Liver (tissue), 9 donors: ENCODE measurements around the gene SCIN. TPM values are rescaled to one million over a fixed set of nuclear protein-coding genes. Genes with fewer than 3 reads are reported as not detected.

ENCODE experiments used
- DNase-seq: peaks from one replicate; pipeline ENCODE4 v3.0.0-alpha.2; 2017; ENCODE audit warnings: low spot score
- H3K27ac ChIP-seq, 2 donors: one replicate each; pipeline ENCODE4 v1.7.0; 2013; ENCODE audit warnings: inconsistent platforms in 2 of 2, low read length in 2 of 2, control low read depth in 1 of 2, low read depth in 1 of 2, mild to moderate bottlenecking in 1 of 2
- H3K27me3 ChIP-seq, 4 donors: one replicate each; pipeline versions ENCODE4 v1.6.1 to v1.7.0; 2013; ENCODE audit warnings: low read length in 3 of 4, inconsistent platforms in 1 of 4, mild to moderate bottlenecking in 1 of 4, moderate library complexity in 1 of 4; ENCODE audit not compliant: control insufficient read depth in 4 of 4, insufficient read depth in 4 of 4
- H3K36me3 ChIP-seq, 4 donors: one replicate each; pipeline versions ENCODE4 v1.6.1 to v1.7.0; 2013; ENCODE audit warnings: low read length in 3 of 4, mild to moderate bottlenecking in 3 of 4, low read depth in 1 of 4, moderate library complexity in 1 of 4; ENCODE audit not compliant: control insufficient read depth in 4 of 4, insufficient read depth in 3 of 4
- H3K4me1 ChIP-seq, 4 donors: one replicate each; pipeline versions ENCODE4 v1.6.1 to v1.7.0; 2013; ENCODE audit warnings: low read length in 3 of 4, mild to moderate bottlenecking in 3 of 4, moderate library complexity in 1 of 4; ENCODE audit not compliant: control insufficient read depth in 4 of 4, insufficient read depth in 4 of 4
- H3K4me3 ChIP-seq, 3 donors: one replicate each; pipeline versions ENCODE4 v1.6.1 to v1.7.0; 2013; ENCODE audit warnings: low read length in 3 of 3, control low read depth in 1 of 3, low read depth in 1 of 3, mild to moderate bottlenecking in 1 of 3
- H3K9ac ChIP-seq, 2 donors: one replicate each; pipeline ENCODE4 v1.7.0; 2013; ENCODE audit warnings: low read length in 2 of 2, mild to moderate bottlenecking in 2 of 2, moderate library complexity in 2 of 2, control low read depth in 1 of 2, low read depth in 1 of 2
- H3K9me3 ChIP-seq, 4 donors: one replicate each; pipeline versions ENCODE4 v1.6.1 to v1.7.0; 2013; ENCODE audit warnings: low read length in 3 of 4; ENCODE audit not compliant: control insufficient read depth in 4 of 4
- ATF3 ChIP-seq: IDR thresholded peaks from 2 replicates; pipeline ENCODE4 v1.6.1; 2016; ENCODE audit warnings: antibody characterized with exemption
- CTCF ChIP-seq: fragments of 150-350 bp; IDR thresholded peaks from 2 replicates; pipeline ENCODE4 v1.5.1; 2017; ENCODE audit warnings: improper control_type of control experiment, low read depth, low read length; ENCODE audit not compliant: missing input control
- EGR1 ChIP-seq, 2 donors: IDR thresholded peaks; 2 replicates each; pipeline ENCODE4 v1.6.1; 2016 to 2018; ENCODE audit warnings: antibody characterized with exemption in 2 of 2, low read depth in 2 of 2
- FOXA1 ChIP-seq: IDR thresholded peaks from 2 replicates; pipeline ENCODE4 v1.6.1; 2016; ENCODE audit warnings: antibody characterized with exemption
- FOXA2 ChIP-seq: IDR thresholded peaks from 2 replicates; pipeline ENCODE4 v1.6.1; 2016; ENCODE audit warnings: antibody characterized with exemption
- GABPA ChIP-seq, 2 donors: IDR thresholded peaks in 1 of 2; conservative IDR thresholded peaks in 1 of 2; 2 replicates each; pipeline ENCODE4 v1.6.1; 2016; ENCODE audit warnings: antibody characterized with exemption in 2 of 2, mild to moderate bottlenecking in 1 of 2, moderate library complexity in 1 of 2
- HNF4A ChIP-seq, 2 donors: conservative IDR thresholded peaks; 2 replicates each; pipeline ENCODE4 v1.6.1; 2016; ENCODE audit warnings: antibody characterized with exemption in 2 of 2, mild to moderate bottlenecking in 2 of 2
- HNF4G ChIP-seq: IDR thresholded peaks from 2 replicates; pipeline ENCODE4 v1.6.1; 2016; ENCODE audit warnings: antibody characterized with exemption
- JUND ChIP-seq, 2 donors: IDR thresholded peaks; 2 replicates each; pipeline ENCODE4 v1.6.1; 2016; ENCODE audit warnings: antibody characterized with exemption in 2 of 2
- NR2F2 ChIP-seq: IDR thresholded peaks from 2 replicates; pipeline ENCODE4 v1.6.1; 2016; ENCODE audit warnings: antibody characterized with exemption
- RAD21 ChIP-seq, 2 donors: IDR thresholded peaks; 2 replicates each; pipeline ENCODE4 v1.6.1; 2016; ENCODE audit warnings: antibody characterized with exemption in 2 of 2, mild to moderate bottlenecking in 2 of 2
- REST ChIP-seq: IDR thresholded peaks from 2 replicates; pipeline ENCODE4 v1.6.1; 2016; ENCODE audit warnings: antibody characterized with exemption, mild to moderate bottlenecking
- RXRA ChIP-seq, 2 donors: IDR thresholded peaks; 2 replicates each; pipeline ENCODE4 v1.6.1; 2017 to 2018; ENCODE audit warnings: antibody characterized with exemption in 2 of 2, mild to moderate bottlenecking in 1 of 2
- SP1 ChIP-seq: IDR thresholded peaks from 2 replicates; pipeline ENCODE4 v1.6.1; 2018; ENCODE audit warnings: antibody characterized with exemption, mild to moderate bottlenecking
- TAF1 ChIP-seq: conservative IDR thresholded peaks from 2 replicates; pipeline ENCODE4 v1.6.1; 2016; ENCODE audit warnings: antibody characterized with exemption, mild to moderate bottlenecking
- YY1 ChIP-seq: IDR thresholded peaks from 2 replicates; pipeline ENCODE4 v1.6.1; 2016; ENCODE audit warnings: antibody characterized with exemption, mild to moderate bottlenecking
- ZBTB33 ChIP-seq: IDR thresholded peaks from 2 replicates; pipeline ENCODE4 v1.6.1; 2016; ENCODE audit warnings: antibody characterized with exemption
- WGBS: extraction: QIAGEN DNeasy Blood & Tissue Kit; methylation state at CpG from one replicate; pipeline ENCODE4 v1.1.7; 2013; 5-methylcytosine and 5-hydroxymethylcytosine counted together
- polyA plus RNA-seq, 2 donors: library from polyadenylated mRNA; stranded (reverse) in 1 of 2; unstranded in 1 of 2; fragments of 200-250 nt in 1 of 2; fragments of >200 nt in 1 of 2; fragmentation: Nextera tagmentation in 1 of 2; extraction: Ambion mirVana in 1 of 2; gene quantifications; one replicate each; pipeline versions ENCODE4 v1.2.1 to v1.2.3, GENCODE V29; 2013 to 2015
- total RNA-seq, 2 donors: library from RNA; depleted of rRNA; stranded (reverse); fragments of >200 nt; gene quantifications; one replicate each; pipeline ENCODE4 v1.2.3, GENCODE V29; 2014
- donor health status: healthy.
- donor health status: healthy.
- donor health status: healthy.
- donor health status: healthy.
- donor health status: healthy.

SCIN gene
- total and polyA plus RNA-seq, 4 donors, result 0.05 to 0.23 TPM; not detected in 2

- Histone ChIP-seq H3K27ac (no peak overlapping the region), H3K27me3 (no peaks in the 10 kb centered on the region), H3K4me3 (no peak overlapping the region), H3K9ac (no peak overlapping the region), H3K9me3 (no peaks in the 10 kb centered on the region), H3K36me3 (no peaks in the 10 kb centered on the region), H3K4me1 (no peaks in the 10 kb centered on the region)
- TF ChIP-seq CTCF (no peak), RAD21 (IDR thresholded peaks at IDR 0.05) (no peak), EGR1 (IDR thresholded peaks at IDR 0.05; ENCODE audit: low read depth in 2 of 2) (no peak), TAF1 (no peak), FOXA1 (no peak), YY1 (no peak), JUND (IDR thresholded peaks at IDR 0.05) (no peak), HNF4G (no peak), REST (no peak), SP1 (no peak), ZBTB33 (no peak), RXRA (IDR thresholded peaks at IDR 0.05) (no peak), ATF3 (no peak), HNF4A (conservative IDR thresholded peaks at IDR 0.05) (no peak), FOXA2 (no peak), GABPA (IDR thresholded peaks at IDR 0.05 in 1 of 2, conservative IDR thresholded peaks at IDR 0.05 in 1 of 2) (no peak), NR2F2 (no peak)
- no peak for DNase-seq
- WGBS, result 87% methylated on average over 24 of the region's 24 CpGs
These were observed 23.8 kb downstream of the SCIN start for GRCh38 chr7:12594122-12594897.
